Tibial nerve (tissue), 4 donors: ENCODE measurements around the gene ARL14EP. TPM values are rescaled to one million over a fixed set of nuclear protein-coding genes. Genes with fewer than 3 reads are reported as not detected.

Experiments used
- DNase-seq, 2 donors: peaks; one replicate each; pipeline ENCODE4 v3.0.0-alpha.2; 2019; ENCODE audit warnings: low spot score in 2 of 2
- H3K27ac ChIP-seq, 4 donors: fragments of 200-600 bp; sonication (generic) in 3 of 4; one replicate each; pipeline ENCODE4 v1.5.1; 2017 to 2019; ENCODE audit warnings: mild to moderate bottlenecking in 1 of 4
- H3K27me3 ChIP-seq, 2 donors: fragments of 200-600 bp; sonication (generic) in 1 of 2; one replicate each; pipeline versions ENCODE4 v1.5.1 to v1.6.0; 2017 to 2019
- H3K36me3 ChIP-seq, 3 donors: fragments of 200-600 bp; sonication (generic); one replicate each; pipeline ENCODE4 v1.5.1; 2018 to 2019
- H3K4me1 ChIP-seq, 4 donors: fragments of 200-600 bp; sonication (generic) in 3 of 4; one replicate each; pipeline ENCODE4 v1.5.1; 2017 to 2019
- H3K4me3 ChIP-seq, 4 donors: fragments of 200-600 bp; sonication (generic) in 3 of 4; one replicate each; pipeline ENCODE4 v1.5.1; 2017 to 2019; ENCODE audit warnings: mild to moderate bottlenecking in 1 of 4, moderate library complexity in 1 of 4
- H3K9me3 ChIP-seq, 4 donors: fragments of 200-600 bp; sonication (generic) in 3 of 4; one replicate each; pipeline ENCODE4 v1.5.1; 2017 to 2019
- CTCF ChIP-seq, 5 experiments: fragments of 200-600 bp in 3 of 5; fragments of 450-650 bp in 2 of 5; sonication (generic) in 3 of 5; IDR thresholded peaks; one replicate each; pipeline ENCODE4 v1.5.1; 2016 to 2019; ENCODE audit warnings: antibody characterized with exemption in 5 of 5, mild to moderate bottlenecking in 3 of 5, moderate library complexity in 2 of 5
- EP300 ChIP-seq, 2 donors: sonication (generic); formaldehyde crosslinking; IDR thresholded peaks; one replicate each; pipeline ENCODE4 v1.6.1; 2017; ENCODE audit warnings: antibody characterized with exemption in 2 of 2, mild to moderate bottlenecking in 1 of 2
- POLR2A ChIP-seq, 2 donors: fragments of 450-650 bp; IDR thresholded peaks; one replicate each; pipeline ENCODE4 v1.6.1; 2017; ENCODE audit warnings: antibody characterized with exemption in 2 of 2, mild to moderate bottlenecking in 2 of 2, moderate library complexity in 2 of 2
- WGBS, 2 donors: methylation state at CpG; one replicate each; pipeline ENCODE4 v1.1.5; 2018; 5-methylcytosine and 5-hydroxymethylcytosine counted together
- total RNA-seq, 4 donors: library from RNA; depleted of rRNA; stranded (reverse); fragments of >200 nt; gene quantifications; one replicate each; pipeline ENCODE4 v1.1.0, GENCODE V29; 2016

ARL14EP gene
- total RNA-seq, 4 donors from 2014 or later: 12.1 to 20.8 (median 16.1) TPM

DNA sequence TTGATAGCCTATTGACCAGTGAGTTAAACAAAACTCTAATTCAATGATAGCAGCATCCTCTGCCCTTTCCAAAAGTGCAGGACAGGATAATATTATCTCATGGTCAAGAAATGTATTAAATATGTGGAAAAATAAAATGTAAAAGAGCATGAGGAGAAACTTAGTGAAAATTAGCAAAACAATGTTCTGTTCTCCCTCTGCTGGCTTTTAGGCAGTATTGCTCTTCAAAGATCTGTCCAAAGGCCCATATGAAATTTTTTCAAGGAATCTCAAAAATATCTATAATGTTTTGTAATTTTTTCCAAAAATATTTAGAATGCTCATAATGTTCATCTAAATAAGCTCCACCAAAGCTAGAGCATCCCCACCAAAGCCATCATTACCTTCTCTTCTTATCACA lies 8.3 kb upstream of the ARL14EP start:
- no peaks in the 10 kb centered on the region for H3K36me3 ChIP-seq
- no peak overlapping the region for H3K27ac ChIP-seq
- H3K4me3 ChIP-seq: no peak overlapping the region
- H3K27me3 ChIP-seq: no peaks in the 10 kb centered on the region
- peaks cover 0 to 8% (median 0%) of the 10 kb centered on the region in 4 donors for H3K9me3 ChIP-seq
- peak in 1 of 5 experiments; percentile 19 for TF ChIP-seq CTCF (IDR thresholded peaks at IDR 0.05)
- no peak for TF ChIP-seq EP300 (IDR thresholded peaks at IDR 0.05)
- no peak for TF ChIP-seq POLR2A (IDR thresholded peaks at IDR 0.05)
- DNase-seq: no peak
- H3K4me1 ChIP-seq: no peaks in the 10 kb centered on the region

GRCh38 chr11:30316237-30316636 lies 6.7 kb upstream of the ARL14EP start:
- no peak overlapping the region for H3K4me3 ChIP-seq
- no peak for DNase-seq
- peaks cover 0 to under 1% (median 0%) of the 10 kb centered on the region in 4 donors for H3K9me3 ChIP-seq
- no peaks in the 10 kb centered on the region for H3K27me3 ChIP-seq
- TF ChIP-seq POLR2A (IDR thresholded peaks at IDR 0.05) (no peak), EP300 (IDR thresholded peaks at IDR 0.05) (no peak), CTCF (IDR thresholded peaks at IDR 0.05) (no peak)
- H3K4me1 ChIP-seq: no peaks in the 10 kb centered on the region
- H3K36me3 ChIP-seq: no peaks in the 10 kb centered on the region
- H3K27ac ChIP-seq: no peak overlapping the region
- WGBS, 2 donors: 52 to 61% methylated on average over 1 of the region's 1 CpG

DNA sequence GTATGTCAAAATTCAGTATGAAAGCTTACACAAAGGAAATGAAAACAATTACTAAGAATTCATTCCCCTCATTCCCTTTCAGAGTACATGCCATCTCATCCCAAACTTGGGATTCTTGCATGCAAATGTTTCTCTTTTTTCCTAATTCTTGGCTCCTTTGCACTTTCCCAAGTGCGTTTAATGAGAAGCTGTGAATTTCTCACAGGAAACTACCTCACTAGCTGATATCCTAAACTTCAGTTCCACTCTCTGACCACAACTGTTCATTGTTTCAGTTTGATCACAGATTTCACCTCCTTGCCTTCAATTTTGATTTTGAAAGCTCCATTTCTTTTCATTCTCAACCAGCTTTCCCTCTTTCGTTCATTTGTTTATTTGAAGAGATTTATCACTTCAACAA lies 5.9 kb upstream of the ARL14EP start:
- H3K9me3 ChIP-seq: no peaks in the 10 kb centered on the region
- no peaks in the 10 kb centered on the region for H3K27me3 ChIP-seq
- no peaks in the 10 kb centered on the region for H3K36me3 ChIP-seq
- H3K4me1 ChIP-seq: peaks cover 0 to under 1% (median 0%) of the 10 kb centered on the region in 4 donors
- H3K4me3 ChIP-seq: no peak overlapping the region
- TF ChIP-seq CTCF (IDR thresholded peaks at IDR 0.05): no peak
- TF ChIP-seq POLR2A (IDR thresholded peaks at IDR 0.05): no peak
- TF ChIP-seq EP300 (IDR thresholded peaks at IDR 0.05): no peak
- 40 to 46% methylated on average over 2 of the region's 2 CpGs for WGBS, 2 donors
- H3K27ac ChIP-seq: no peak overlapping the region
- no peak for DNase-seq

- no peak for DNase-seq
- no peak overlapping the region for H3K4me3 ChIP-seq
- H3K4me1 ChIP-seq: peaks cover 0 to 34% (median 11%) of the 10 kb centered on the region in 4 donors
- WGBS, 2 donors: 94 to 98% methylated on average over 4 of the region's 4 CpGs
- no peaks in the 10 kb centered on the region for H3K36me3 ChIP-seq
- H3K27ac ChIP-seq: no peak overlapping the region
- no peaks in the 10 kb centered on the region for H3K9me3 ChIP-seq
- H3K27me3 ChIP-seq: no peaks in the 10 kb centered on the region
- no peak for TF ChIP-seq EP300 (IDR thresholded peaks at IDR 0.05)
- TF ChIP-seq CTCF (IDR thresholded peaks at IDR 0.05): no peak
- no peak for TF ChIP-seq POLR2A (IDR thresholded peaks at IDR 0.05)
Measured at GRCh38 chr11:30321321-30321720, 1.6 kb upstream of the ARL14EP start.

GRCh38 chr11:30322191-30322590 lies 713 bp upstream of the ARL14EP start:
- H3K4me1 ChIP-seq: peaks cover 0 to 43% (median 15%) of the 10 kb centered on the region in 4 donors
- no peak overlapping the region for H3K27ac ChIP-seq
- H3K27me3 ChIP-seq: no peaks in the 10 kb centered on the region
- no peaks in the 10 kb centered on the region for H3K9me3 ChIP-seq
- TF ChIP-seq CTCF (IDR thresholded peaks at IDR 0.05) (no peak), POLR2A (IDR thresholded peaks at IDR 0.05) (no peak), EP300 (IDR thresholded peaks at IDR 0.05) (no peak)
- H3K36me3 ChIP-seq: no peaks in the 10 kb centered on the region
- WGBS, 2 donors: 65 to 70% methylated on average over 6 of the region's 6 CpGs
- DNase-seq: no peak
- peak overlapping the region in 3 of 4 donors; percentile 62 to 74 (median 72) for H3K4me3 ChIP-seq
